Activated naive CD4-positive, alpha-beta T cell treated with Interleukin-2 at 50 U/mL for 16 hours (primary cell): ENCODE results near the gene RBKS.
A peak's percentile ranks its signal among the peaks of the same experiment; 100 is the strongest.

ENCODE experiments used
- DNase-seq: peaks from one replicate; pipeline ENCODE4 v3.0.0-alpha.2; 2020

Gene RBKS

GRCh38 chr2:27829791-27830190 lies 60.4 kb downstream of the RBKS start:
- no peak for DNase-seq

GRCh38 chr2:27828305-27828704 lies 61.9 kb downstream of the RBKS start:
- no peak for DNase-seq

- DNase-seq, result no peak
Observed at GRCh38 chr2:27824401-27824800, 65.8 kb downstream of the RBKS start.

- DNase-seq, result no peak
Observed at GRCh38 chr2:27823569-27823968, 66.6 kb downstream of the RBKS start.

GRCh38 chr2:27823135-27823534 lies 67.1 kb downstream of the RBKS start:
- DNase-seq, result no peak

GRCh38 chr2:27822049-27822448 lies 68.1 kb downstream of the RBKS start:
- DNase-seq, result no peak

GRCh38 chr2:27815860-27816438 lies 74.2 kb downstream of the RBKS start:
- DNase-seq, result no peak

- no peak for DNase-seq
Observed at GRCh38 chr2:27814758-27815157, 75.4 kb downstream of the RBKS start.

GRCh38 chr2:27811768-27812167 lies 78.4 kb downstream of the RBKS start:
- DNase-seq, result no peak

- no peak for DNase-seq
Observed at GRCh38 chr2:27810455-27810854, 79.7 kb downstream of the RBKS start.

- no peak for DNase-seq
Observed at GRCh38 chr2:27809761-27810241, 80.4 kb downstream of the RBKS start.

- DNase-seq, result no peak
Observed at GRCh38 chr2:27808984-27809383, 81.2 kb downstream of the RBKS start.

GRCh38 chr2:27808418-27808817 lies 81.8 kb downstream of the RBKS start:
- DNase-seq, result no peak

- peak; percentile 6 for DNase-seq
Observed at GRCh38 chr2:27807476-27807875, 82.7 kb downstream of the RBKS start.

- DNase-seq, result no peak
Observed at GRCh38 chr2:27806311-27807059, 83.7 kb downstream of the RBKS start.

- no peak for DNase-seq
Observed at GRCh38 chr2:27805180-27805579, 85.0 kb downstream of the RBKS start.

- DNase-seq, result no peak
Observed at GRCh38 chr2:27804146-27804545, 86.0 kb downstream of the RBKS start.

GRCh38 chr2:27803046-27803445 lies 87.1 kb downstream of the RBKS start:
- no peak for DNase-seq

- DNase-seq, result no peak
Observed at GRCh38 chr2:27802547-27802946, 87.6 kb downstream of the RBKS start.

GRCh38 chr2:27800856-27801255 lies 89.3 kb downstream of the RBKS start:
- no peak for DNase-seq

- no peak for DNase-seq
Observed at GRCh38 chr2:27799646-27800010, 90.6 kb downstream of the RBKS start.

- DNase-seq, result no peak
Observed at GRCh38 chr2:27798948-27799645, 91.1 kb downstream of the RBKS start.

- DNase-seq, result no peak
Observed at GRCh38 chr2:27798486-27798885, 91.7 kb downstream of the RBKS start.

- DNase-seq, result no peak
Observed at GRCh38 chr2:27797841-27798240, 92.3 kb downstream of the RBKS start.
